HG03571 (cell line): ENCODE measurements around the gene ACBD4.

Experiments
- ATAC-seq: cut with Tn5 transposase; IDR thresholded peaks from one replicate; pipeline ENCODE4 v1.9.1; 2021; ENCODE audit not compliant: unreplicated experiment

ACBD4 gene

GRCh38 chr17:45104029-45104428, 31.5 kb upstream of the ACBD4 start:
- ATAC-seq: no peak

GRCh38 chr17:45104497-45104896, 31.0 kb upstream of the ACBD4 start:
- no peak for ATAC-seq

- no peak for ATAC-seq
Measured at GRCh38 chr17:45104907-45105624, 30.4 kb upstream of the ACBD4 start.

- no peak for ATAC-seq
Measured at GRCh38 chr17:45106096-45106495, 29.4 kb upstream of the ACBD4 start.

GRCh38 chr17:45106582-45106981, 28.9 kb upstream of the ACBD4 start:
- ATAC-seq: no peak

GRCh38 chr17:45107293-45108010, 28.0 kb upstream of the ACBD4 start:
- ATAC-seq: no peak

- ATAC-seq: no peak
Measured at GRCh38 chr17:45108051-45108450, 27.4 kb upstream of the ACBD4 start.

GRCh38 chr17:45108595-45109521, 26.6 kb upstream of the ACBD4 start:
- no peak for ATAC-seq

- ATAC-seq: no peak
Measured at GRCh38 chr17:45110676-45111611, 24.5 kb upstream of the ACBD4 start.

- ATAC-seq: no peak
Measured at GRCh38 chr17:45111850-45112249, 23.6 kb upstream of the ACBD4 start.

- no peak for ATAC-seq
Measured at GRCh38 chr17:45112559-45113423, 22.7 kb upstream of the ACBD4 start.

GRCh38 chr17:45113424-45113754, 22.1 kb upstream of the ACBD4 start:
- ATAC-seq: no peak

GRCh38 chr17:45114117-45114932, 21.2 kb upstream of the ACBD4 start:
- no peak for ATAC-seq

GRCh38 chr17:45115015-45115625, 20.4 kb upstream of the ACBD4 start:
- ATAC-seq: no peak

GRCh38 chr17:45115871-45116270, 19.6 kb upstream of the ACBD4 start:
- no peak for ATAC-seq

- ATAC-seq: no peak
Measured at GRCh38 chr17:45116434-45117016, 19.0 kb upstream of the ACBD4 start.

GRCh38 chr17:45117334-45117733, 18.2 kb upstream of the ACBD4 start:
- no peak for ATAC-seq
